ENCODE measurements around the gene WIPF1. TPM values are rescaled to one million over a fixed set of nuclear protein-coding genes. Genes with fewer than 3 reads are reported as not detected.
"Not testable (repeated sequence)": the region's sequence is repeated elsewhere in the genome, so short reads cannot be mapped to it uniquely, and the experiment has no call there.

Gene WIPF1
- total RNA-seq, 1 experiment from 2014 or later: 19.4 TPM

DNA sequence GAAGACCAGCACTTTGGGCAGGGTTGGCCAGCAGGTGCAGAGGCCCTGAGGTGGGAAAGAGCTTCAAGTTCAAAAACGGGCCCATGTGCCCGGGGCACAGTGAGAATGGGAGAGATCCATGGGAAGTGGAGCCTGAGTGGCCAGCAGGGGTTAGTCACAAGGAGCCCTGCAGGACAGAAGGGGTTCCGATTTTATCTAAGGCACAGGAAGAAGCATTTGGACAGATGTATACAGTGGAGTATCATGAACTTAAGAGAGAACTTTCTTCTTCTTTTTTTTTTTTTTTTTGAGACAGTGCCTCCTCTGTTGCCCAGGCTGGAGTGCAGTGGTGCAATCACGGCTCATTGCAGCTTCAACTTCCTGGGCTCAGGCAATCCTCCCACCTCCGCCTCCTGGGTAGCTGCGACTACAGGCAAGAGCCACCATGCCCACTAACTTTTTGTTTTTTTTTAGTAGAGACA, 24.0 kb downstream of the WIPF1 start:
- no peak for DNase-seq (ENCODE audit: low read depth)

DNA sequence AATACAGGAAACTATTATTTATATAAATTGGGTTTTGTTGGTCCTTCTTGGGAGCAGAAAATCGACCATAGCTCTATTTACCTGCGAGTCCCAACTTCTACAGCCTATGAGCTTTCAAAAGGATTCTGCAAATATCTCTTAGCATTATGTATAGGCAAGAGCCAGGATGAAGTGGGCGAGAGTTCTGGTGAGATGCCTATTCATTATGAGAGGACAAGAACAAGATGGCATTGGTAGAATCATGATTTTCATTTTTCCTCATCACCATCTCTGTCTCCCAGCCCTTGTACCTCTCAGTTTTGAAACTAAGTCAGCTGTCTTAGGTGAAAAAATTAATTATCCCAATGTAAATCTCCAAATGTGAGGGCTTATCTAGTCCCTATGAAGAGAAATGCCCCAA, 25.0 kb downstream of the WIPF1 start:
- no peak for DNase-seq (ENCODE audit: low read depth)

DNA sequence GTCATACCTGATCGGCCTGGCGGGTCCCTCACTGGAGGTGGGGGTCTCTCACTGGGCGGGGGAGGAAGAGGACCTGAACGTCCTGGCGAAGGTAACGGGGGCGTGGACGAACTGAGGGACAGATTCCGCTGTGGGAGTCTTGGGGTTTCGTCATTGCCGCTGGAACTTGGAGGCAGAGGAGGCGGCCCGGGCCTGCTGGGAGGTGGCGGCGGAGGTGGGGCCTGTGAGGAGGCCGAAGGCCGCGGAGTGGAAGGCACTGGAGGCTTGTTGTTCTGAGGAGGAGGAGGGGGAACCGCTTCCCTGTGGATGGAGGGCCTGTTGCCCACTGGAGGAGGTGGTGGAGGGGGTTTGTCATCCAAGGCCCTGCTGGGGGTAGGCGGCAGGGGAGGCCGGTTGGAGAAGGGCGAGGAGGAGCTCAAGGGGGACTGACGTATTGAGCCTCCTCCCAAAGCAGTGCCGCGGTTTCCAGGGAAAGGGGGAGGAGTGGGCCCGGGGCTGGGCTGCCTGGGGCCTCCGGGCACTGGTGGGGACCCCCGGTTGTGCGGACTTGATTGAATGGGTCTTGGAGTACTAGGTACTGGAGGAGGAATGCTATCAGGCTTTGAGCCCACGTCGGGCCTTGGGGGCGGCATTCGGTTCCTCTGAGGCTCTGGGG, 25.8 kb downstream of the WIPF1 start:
- no peak for DNase-seq (ENCODE audit: low read depth)

DNA sequence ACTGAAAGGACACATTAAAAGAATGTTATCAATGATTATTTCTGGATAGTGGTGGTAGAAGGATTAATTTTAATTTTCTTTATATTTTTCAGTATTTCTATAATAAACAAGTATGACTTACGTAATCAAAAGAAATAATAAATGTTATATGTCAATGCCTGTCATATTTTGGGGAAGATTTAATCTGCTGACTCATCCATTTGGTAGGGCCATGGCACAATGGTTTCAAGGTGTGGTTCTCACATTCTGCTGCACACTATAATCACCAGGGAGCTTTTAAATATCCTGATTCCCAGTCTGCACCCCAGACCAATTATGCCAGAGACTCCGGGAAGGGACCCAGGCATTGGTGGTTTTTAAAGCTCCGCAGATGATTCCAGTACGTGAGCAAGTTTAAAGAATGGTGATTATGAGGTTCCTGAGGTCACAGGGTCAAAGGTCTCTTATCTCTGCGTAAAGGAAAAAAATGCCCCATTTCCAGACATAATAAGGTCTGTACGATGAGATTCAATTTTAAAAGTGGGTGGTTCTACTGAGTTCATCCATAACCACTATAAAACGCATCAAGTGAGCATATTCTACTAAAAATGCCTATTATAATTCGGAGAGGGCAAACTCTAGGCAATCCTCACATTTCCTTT, 27.2 kb downstream of the WIPF1 start:
- no peak for DNase-seq (ENCODE audit: low read depth)

DNA sequence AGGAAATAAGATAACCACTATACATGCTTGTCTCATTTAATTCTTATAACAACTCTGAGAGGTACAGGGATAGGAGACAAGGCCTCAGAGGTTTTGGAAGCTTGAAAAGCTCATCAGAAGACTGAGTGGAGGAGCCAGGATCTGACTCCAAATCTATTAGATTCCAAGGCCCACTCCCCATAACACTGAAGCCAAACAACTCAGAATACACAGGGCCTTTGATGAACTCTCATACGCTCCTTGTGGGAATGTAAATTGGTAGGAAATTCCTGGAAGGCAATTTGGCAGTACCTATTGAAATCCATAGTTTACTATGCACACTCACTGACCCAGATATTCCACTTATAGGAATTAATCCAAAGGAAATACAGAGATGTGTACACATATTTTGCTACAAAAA, 27.9 kb downstream of the WIPF1 start:
- no peak for DNase-seq (ENCODE audit: low read depth)

DNA sequence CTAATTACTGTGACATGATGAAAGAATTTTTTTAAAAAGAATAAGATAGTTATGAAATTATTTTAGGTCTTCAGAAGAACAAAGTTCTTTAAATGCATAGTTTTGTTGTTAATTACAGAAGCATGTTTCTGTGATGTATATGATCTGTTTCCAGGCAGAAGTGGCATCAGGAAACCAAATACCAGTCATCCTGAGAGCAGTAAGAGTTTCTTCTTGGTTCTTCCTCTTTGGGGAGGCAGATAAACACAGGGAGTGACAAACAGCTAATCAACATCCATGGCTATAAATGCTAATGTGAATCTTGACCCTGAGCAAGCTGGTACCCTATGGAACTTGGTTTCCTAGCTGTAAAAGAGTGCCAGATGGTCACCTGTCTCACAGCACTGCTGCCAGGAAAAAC, 29.2 kb downstream of the WIPF1 start:
- no peak for DNase-seq (ENCODE audit: low read depth)

DNA sequence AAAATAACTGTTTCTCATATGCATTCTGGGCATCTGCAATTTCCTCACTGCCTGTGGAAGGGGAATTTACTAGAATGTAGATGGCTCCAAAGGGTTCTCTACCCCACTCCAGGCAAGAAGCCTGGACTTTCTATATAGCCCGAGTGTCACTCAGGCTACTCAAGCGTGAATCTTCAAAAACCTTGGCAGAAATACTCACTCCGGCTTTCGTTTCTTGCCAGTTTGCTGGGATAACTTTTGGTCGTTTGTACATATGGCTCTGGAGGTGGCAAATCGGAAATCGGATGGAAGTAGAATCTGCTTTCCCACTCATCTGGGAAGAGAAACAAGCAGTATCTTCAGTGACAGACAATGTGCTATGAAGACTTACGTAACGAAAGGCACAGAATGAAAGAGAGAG, 30.7 kb downstream of the WIPF1 start:
- DNase-seq (ENCODE audit: low read depth): no peak

DNA sequence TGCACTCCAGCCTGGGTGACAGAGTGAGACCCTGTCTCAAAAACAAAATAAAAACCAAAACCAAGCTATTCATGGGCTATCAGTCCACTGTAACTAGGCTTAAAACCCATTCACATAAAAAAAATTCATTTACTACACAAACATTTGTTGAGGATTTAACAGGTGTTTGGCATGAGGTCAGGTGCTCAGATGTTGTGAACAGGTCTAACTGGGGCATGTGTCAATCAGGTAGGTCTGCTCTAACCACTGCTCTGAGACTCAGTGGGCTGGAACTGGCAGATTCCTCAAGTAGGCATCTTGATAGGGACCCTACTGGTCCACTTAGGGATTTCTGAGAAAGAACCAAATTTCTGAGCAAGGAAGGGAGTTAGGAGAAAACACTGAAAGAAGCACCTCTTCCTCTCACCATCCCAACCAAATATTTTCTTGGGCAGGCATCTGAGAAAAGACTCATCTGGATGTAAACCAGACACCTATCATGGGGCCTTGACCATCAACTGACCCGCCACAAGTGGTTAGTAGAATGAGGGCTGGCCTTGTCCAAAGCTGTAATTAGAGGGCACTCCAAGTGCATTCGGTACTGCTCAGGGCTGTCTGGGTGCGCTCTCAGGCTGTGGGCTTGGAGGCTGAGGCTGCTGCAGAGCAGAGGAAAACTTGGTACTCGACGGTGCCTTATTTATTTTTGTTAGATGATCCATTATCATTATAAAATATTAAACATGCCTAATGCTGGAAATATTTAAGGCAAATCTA, 33.9 kb downstream of the WIPF1 start:
- DNase-seq (ENCODE audit: low read depth): no peak

DNA sequence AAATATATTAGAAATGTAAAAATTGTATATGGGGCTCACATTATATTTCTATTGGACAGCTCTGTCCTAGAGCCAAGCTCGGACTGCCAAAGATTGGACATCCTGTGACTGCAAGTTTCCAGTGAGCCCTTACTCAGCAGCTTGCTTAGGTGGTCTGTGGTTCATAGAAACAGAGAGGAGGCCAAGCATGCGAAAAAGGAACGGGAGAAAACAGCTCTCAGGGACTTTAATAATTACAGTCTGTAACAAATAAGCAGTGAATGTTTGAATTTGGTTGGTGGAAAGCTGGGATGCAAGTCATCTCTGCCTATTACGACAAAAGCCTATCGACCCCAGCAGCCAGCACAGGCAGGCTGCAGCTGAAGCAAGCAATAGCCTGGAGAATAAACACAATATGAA, 35.6 kb downstream of the WIPF1 start:
- no peak for DNase-seq (ENCODE audit: low read depth)

DNA sequence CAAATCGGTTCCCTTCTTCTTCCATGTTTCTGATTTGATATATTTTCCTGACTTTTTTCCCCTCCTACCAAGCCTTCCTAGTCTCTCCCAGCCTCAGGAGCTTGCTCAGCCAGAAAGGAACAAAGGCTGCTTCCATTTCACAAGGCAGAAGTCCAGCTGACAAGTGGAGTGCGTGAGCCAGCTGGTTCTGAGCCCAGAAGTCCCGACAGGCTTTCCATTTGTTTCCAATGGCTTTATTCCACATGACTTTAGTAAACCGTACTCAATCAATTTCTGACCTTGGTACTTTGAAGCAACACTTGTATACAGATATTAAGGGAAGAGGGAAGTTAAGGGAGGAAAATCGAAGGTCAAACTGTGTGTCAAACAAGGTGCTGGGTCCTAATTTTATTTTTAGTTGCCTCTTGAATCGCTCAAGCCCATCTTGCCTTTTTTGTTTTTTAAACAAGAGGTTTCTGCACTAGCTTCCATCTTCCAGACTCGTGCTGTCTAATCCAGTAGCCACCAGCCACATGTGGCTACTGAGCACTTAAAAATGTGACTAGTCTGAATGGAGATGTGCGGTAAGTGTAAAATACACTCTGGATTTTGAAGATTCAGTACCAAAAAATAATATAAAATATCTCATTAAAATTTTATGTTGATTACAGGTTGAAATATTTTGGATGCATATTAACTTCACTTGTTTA, 36.2 kb downstream of the WIPF1 start:
- no peak for DNase-seq (ENCODE audit: low read depth)

DNA sequence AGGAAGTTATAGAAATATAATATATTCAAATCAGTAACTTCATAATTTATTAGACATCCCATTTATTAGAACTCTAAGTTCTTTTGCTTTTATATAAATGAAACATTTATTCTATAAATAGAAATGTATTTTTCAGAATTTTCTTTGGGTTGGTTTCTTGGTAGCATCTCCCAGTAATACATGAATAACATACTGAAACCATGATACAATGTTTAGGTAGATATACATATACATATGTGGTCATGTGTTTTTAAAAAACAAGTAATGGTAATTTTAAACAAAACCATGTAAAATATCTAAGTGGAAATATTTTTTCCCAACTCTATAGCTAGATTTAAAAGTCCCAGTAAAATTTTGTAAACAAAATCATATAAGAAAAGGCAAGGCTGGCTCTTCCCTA, 36.9 kb downstream of the WIPF1 start:
- DNase-seq (ENCODE audit: low read depth): no peak

DNA sequence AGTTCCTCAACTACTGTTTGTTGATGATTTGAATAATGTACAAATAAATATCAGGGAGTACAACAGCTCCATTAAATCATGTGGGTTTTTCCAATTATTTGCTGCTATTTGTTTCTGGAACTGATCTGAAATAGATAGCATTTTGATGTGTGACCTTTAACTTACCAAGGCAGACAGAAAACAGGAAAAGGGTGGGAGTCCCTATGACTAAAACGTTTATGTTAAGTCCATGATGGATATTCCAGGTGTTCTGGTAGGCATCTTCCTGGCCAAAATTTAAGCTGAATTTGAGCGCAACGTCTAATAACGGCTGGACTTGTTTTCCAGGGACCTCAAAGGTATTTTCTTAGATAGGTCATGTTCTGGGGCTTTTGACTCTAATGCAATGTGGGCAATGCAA, 41.6 kb downstream of the WIPF1 start:
- no peak for DNase-seq (ENCODE audit: low read depth)

DNA sequence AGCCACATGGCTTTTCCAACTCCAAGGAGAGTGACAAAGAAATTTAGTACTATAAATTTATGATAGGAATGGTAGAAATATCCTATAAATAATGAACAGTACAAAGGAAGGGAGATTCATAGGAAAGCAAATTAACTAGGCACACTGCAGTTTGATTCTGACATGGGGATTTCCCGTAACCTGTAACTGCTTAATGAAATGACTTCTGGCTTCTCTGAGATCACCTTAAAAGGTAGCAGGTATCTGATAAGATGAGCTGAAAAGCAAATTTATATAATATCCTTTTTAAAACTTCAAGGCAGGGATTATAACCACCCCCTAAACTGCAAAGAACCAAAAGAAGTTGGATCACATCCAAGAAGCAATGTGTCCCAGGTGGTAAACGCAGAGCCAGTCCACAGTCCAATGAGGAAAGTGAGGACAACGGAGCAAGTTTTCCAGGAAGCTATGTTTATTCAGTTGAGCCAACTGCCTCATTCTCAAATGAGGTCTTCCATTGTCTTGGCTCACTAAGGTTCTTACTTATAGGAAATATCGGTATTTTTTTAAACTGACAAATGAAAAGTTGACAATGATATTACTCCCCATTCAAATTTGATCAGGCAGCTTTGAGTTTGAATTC, 43.0 kb downstream of the WIPF1 start:
- DNase-seq (ENCODE audit: low read depth): no peak

DNA sequence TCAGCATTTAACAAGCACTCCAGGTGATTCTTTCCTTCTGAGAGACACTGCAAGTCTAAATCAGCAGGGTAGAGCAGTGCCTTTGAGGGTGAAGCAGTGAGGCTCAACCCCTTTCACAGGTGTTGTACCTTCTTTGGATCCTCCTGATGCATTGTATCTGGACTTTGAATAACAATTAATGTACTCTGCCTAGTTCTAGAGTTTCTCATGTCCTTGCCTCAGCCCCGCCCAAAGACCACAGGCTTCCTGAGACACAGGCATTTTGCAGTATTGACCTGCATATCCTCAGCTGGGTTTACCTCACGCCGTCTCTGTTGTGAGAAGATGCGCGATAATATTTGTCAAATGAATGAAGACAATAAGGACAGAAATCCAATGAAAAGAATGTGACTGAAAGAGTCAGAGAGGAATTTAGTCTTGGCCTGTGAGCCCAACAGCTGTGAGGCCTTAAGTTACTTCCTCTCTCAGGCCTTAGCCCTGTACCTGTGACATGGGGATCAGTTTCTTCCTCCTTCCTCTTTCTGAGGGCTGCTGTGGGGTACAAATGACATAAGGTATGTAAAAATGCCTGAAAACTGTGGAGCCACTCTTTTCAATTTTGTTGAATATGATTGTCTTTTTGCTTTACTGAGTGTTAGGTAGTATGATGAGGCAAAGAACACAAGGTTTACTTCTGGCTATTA, 43.7 kb downstream of the WIPF1 start:
- DNase-seq (ENCODE audit: low read depth): no peak

DNA sequence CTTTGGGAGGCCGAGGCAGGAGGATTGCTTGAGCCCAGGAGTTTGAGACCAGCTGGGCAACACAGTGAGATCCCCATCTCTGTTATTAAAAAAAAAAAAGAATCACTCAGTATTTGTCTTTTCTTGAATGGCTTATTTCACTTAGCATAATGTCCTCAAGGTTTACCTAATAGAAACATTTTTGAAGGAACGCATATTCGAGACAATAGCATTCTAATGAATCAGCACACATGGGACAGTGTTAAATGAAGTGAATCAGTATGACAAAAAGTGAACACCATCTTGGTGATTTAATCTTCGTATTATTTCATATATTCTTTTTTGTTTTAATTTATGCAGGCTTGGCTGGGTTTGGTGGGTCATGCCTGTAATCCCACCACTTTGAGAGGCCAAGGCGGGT, 44.7 kb downstream of the WIPF1 start:
- DNase-seq (ENCODE audit: low read depth): no peak

DNA sequence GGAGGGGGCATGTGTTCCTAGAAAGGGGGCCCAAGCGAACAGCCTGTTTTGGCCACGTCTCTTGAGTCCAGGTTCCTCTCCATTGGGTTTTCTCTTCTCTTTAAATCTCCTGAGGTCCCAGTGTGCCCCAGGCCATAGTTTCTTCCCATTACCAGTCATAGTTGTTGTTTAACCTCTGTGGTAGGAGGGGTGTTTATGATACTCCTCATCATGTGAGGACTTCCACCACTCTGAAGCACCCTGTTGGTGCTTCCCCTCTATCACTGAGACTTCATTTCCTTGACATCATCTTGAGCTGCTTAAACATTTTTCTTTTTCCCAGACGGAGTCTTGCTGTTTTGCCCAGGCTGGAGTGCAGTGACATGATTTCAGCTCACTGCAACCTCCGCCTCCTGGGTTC, 45.9 kb downstream of the WIPF1 start:
- DNase-seq (ENCODE audit: low read depth): no peak

DNA sequence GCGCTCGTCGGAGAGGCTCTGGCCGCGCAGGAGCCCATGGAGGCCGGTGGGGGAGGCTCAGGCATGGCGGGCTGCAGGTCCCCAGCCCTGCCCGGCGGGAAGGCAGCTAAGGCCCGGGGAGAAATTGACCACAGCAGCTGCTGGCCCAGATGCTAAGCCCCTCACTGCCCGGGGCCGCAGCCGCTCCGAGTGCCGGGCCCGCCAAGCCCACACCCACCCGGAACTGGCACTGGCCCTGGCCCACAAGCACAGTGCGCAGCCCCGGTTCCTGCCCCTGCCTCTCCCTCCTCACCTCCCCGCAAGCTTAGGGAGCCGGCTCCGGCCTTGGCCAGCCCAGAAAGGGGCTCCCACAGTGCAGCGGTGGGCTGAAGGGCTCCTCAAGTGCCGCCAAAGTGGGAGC, 49.0 kb downstream of the WIPF1 start:
- not testable (repeated sequence) for DNase-seq (ENCODE audit: low read depth)

DNA sequence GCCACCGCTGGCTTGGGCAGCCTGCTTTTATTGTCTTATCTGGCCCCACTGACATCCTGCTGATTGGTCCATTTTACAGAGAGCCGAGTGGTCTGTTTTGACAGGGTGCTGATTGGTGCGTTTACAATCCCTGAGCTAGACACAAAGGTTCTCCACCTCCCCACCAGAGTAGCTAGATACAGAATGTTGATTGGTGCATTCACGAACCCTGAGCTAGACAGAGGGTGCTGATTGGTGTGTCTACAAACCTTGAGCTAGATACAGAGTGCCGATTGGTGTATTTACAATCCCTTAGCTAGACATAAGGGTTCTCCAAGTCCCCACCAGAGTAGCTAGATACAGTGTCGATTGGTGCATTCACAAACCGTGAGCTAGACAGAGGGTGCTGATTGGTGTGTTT, 49.6 kb downstream of the WIPF1 start:
- not testable (repeated sequence) for DNase-seq (ENCODE audit: low read depth)

DNA sequence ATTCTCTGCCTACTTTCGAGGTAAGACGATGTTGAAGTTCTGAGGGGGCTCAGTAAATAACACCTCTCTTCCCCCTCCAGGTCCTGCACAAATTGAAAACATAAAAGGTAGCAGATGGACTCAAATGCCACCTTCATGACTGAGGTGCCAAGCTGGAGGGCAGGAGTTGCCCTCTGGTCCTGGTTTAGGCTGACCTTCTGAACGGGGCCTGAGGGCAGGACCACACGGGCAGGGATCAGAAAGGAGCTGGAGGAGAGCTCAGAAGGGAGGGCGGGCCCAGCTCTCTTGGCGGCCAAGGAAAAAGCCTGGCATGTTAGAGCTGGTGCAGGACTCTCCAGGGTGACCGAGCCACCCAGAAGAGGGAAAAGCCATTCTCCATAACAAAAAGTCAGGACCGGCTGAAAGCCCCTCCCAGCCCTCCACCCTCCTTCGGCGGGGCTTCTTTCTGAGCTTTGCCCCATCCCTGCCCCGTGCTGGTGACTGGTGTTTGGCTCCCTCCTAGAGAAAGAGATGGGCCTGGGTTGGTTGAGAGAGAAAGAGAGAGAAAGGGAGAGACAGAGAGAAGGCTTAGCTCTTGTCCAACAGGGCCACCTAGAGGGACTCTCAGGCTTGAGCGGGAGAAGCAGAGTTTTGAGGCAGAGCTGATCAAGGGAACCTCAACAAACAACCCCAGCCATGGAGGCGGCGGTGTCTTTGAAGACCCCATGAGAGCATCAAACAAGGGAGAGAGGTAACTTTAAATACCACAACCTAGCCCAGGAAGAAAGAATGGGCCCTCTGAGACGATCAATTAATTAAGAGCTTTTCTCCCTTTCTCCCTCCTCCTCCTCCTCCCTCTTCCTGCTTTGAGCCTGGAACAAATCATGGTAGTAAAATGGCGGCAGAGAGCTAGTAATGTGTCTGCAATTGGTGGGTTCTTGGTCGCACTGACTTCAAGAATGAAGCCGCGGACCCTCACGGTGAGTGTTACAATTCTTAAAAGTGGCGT, 50.8 kb downstream of the WIPF1 start:
- peak; percentile 32 for DNase-seq (ENCODE audit: low read depth)

DNA sequence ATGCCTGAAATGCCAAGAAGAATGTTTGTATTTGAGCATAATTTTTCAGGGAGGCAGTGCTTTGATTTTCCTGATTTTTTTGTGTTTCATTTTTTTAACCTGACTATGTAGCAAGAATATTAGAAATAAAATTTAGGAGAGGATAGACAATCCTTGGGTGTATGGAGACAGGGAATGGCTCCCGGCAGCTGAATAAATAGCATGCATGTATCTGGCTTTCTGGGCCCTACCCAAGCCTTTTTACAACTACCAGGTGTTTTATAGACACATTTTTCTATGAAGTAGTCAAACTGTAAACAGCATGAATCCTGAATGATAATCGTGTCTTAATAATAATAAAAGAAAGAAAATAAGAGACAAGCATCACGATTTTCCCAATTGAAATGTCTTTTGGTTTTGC, 52.4 kb downstream of the WIPF1 start:
- no peak for DNase-seq (ENCODE audit: low read depth)

Measured in LHCN-M2 (cell line).